ENCODE results near the gene TMEM207.

The TMEM207 gene

GRCh38 chr3:190381441-190381840 lies 68.3 kb downstream of the TMEM207 start:
- no peak for DNase-seq

- DNase-seq: no peak
These were observed 69.5 kb downstream of the TMEM207 start for GRCh38 chr3:190380184-190380583.
